HG03095 (cell line): ENCODE data around the gene DTWD1.
"Not testable (repeated sequence)": the region's sequence is repeated elsewhere in the genome, so short reads cannot be mapped to it uniquely, and the experiment has no call there.

Source experiments
- ATAC-seq: cut with Tn5 transposase; IDR thresholded peaks from one replicate; pipeline ENCODE4 v1.9.1; 2021; ENCODE audit warnings: moderate library complexity; ENCODE audit not compliant: unreplicated experiment

The DTWD1 gene, protein sequence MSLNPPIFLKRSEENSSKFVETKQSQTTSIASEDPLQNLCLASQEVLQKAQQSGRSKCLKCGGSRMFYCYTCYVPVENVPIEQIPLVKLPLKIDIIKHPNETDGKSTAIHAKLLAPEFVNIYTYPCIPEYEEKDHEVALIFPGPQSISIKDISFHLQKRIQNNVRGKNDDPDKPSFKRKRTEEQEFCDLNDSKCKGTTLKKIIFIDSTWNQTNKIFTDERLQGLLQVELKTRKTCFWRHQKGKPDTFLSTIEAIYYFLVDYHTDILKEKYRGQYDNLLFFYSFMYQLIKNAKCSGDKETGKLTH

GRCh38 chr15:49620658-49621368 is at the start of gene DTWD1, which contains the start of gene FAM227B:
Gene DTWD1, plus strand, starts transcription at chr15:49621048. Its CDS starts 4,120 bp downstream, at chr15:49625168.
Gene FAM227B, minus strand, starts transcription at chr15:49620818. Its CDS starts 5,647 bp downstream, at chr15:49615171.
- peak; percentile 99 for ATAC-seq

DNA sequence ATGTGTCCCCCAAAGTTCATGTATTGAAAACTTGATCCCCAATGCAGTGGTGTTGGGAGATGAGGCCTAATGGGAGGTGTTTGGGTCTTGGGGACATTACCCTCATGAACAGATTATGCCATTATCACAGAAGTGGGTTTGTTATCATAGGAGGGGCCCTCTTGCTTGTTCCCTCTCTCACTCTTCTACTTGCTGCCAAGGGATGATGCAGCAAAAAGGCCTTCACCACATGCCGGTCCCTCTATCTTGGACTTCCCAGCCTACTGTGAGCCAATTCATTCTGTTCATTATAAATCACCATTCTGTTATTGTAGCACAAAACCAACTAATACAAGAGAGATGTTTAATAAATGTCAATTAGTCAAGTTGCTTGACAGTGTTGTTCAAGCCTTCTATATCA is 47.4 kb upstream of the DTWD1 start:
- ATAC-seq: no peak

DNA sequence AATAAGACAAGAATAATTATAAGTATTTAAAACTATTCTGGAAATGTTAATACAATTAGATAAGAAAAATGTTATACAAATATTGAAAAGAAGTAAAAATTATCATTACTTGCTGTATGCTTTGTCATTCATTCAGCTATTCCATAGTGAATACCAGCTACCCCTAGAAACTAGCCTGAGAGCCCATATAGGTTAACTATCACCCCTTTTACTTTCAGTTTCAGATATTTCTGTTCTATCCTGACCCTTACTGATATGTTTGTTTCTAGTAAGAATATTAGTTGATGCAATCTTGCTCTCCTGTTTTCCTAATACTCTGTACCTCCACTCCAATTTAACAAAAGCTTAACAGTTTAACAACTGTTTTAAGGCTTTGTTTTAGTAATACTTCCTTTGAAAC is 31.8 kb upstream of the DTWD1 start:
- no peak for ATAC-seq

DNA sequence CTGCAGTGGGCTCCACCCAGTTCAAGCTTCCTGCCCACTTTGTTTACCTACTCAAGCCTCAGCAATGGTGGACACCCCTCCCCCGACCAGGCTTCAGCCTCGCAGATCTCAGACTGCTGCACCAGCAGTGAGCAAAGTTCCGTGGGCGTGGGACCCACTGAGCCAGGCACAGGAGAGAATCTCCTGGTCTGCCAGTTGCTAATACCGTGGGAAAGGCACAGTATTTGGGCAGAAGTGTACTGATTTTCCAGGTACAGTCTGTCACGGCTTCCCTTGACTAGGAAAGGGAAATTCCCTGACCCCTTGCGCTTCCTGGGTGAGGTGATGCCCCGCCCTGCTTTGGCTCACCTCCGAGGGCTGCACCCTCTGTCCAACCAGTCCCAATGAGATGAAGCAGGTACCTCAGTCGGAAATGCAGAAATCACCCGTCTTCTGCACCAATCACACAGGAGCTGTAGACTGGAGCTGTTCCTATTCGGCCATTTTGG is 28.0 kb upstream of the DTWD1 start:
- not testable (repeated sequence) for ATAC-seq

- ATAC-seq: no peak
Observed at GRCh38 chr15:49604625-49605409, 16.0 kb upstream of the DTWD1 start.

DNA sequence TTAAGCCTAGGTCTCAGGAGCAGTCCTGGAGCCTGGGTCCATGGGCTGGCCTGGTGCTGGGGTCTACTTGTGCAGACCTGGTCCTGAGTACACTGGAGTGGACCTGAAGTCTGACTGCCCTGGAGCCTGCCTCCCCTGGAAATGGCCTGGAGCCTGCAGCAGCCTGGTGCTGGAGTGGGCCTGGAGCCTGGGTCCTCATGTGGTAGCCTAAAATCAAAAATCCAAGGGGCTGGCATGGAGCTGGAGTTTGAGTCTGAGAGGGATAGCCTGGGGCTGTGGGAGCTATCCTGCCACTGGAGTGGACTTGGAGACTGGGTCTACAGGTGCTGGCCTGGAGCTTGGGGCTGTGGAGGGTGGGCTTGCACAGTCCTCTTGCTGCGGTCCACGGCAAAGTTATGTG is 15.3 kb upstream of the DTWD1 start:
- ATAC-seq: no peak

GRCh38 chr15:49606594-49606993 is 14.3 kb upstream of the DTWD1 start:
- ATAC-seq: no peak

DNA sequence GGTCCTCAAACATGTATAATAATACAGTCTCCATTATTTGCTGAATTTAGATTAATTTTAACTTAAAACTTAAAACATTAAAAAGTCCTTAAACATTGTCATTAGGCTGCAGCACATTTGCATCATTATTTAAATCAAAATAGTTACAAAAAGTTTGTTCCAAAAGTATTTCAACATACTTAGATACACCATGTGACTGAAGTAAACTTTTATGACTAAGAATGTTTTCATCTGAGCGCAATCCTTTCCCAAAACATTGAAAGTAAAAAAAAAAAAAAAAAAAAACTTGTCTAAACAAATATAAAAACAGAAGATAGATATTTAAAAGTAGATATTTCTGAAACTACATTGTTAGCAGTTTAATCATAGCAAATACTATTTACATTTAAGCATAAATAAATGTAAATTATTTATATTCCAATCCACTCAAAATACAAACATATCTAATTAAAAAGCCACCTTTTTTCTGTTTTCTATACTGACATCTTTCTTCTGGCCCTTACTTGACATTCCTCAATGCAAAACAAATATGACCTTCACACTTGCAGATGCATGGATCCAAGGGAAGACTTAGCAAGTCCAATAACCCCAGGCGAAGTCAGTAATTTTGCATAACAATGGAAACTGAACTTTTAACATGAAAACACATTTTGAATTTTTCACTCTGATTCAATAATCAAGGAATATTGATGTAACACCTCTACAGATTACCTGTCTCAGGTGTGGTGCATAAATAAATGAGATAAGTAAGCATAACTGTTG is 10.5 kb upstream of the DTWD1 start:
- no peak for ATAC-seq

GRCh38 chr15:49612240-49612639 is 8.6 kb upstream of the DTWD1 start:
- not testable (repeated sequence) for ATAC-seq

- no peak for ATAC-seq
Observed at GRCh38 chr15:49619226-49619625, 1.6 kb upstream of the DTWD1 start.

DNA sequence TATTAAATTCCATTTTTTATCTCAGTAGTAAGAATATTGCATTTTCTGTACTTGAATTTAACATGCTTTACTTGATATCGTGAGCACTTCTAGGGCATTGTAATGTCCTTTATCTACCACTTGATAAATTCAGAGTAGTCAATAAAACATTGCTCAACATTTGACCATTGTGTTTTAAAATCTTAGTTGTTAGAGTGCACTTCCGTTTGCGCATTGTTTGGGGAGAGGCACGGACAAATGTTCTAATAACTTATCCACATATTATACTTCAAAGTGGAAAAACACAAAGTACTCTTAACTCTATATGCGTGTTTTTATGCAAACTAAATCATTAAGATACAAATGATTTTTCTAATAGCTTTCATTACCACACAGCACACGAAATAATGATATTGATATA is 649 bp upstream of the DTWD1 start:
- no peak for ATAC-seq

DNA sequence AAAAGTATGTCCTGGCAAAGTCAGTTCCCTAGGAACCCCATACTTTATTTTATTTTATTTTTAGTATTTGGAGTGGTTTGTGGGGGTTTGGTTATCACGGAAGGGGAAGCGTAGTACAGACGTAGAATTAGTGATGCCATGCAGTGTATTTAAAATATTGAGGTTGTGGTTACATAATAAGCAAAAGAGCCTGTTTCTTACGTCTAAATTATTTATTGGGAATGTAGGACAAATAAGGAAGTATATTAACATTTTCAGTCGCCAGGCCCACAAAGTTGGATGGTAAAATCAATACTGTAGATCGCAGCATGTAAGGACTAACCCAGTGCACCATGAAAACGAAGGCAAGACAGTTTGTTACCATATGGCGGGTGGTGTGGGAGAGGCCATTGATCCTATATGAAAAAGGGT is 558 bp downstream of the DTWD1 start:
- no peak for ATAC-seq

- ATAC-seq: no peak
Observed at GRCh38 chr15:49621887-49622286, 1.0 kb downstream of the DTWD1 start.

GRCh38 chr15:49622561-49622960 is 1.7 kb downstream of the DTWD1 start:
- ATAC-seq: no peak

- ATAC-seq: no peak
Observed at GRCh38 chr15:49624056-49624455, 3.2 kb downstream of the DTWD1 start.

DNA sequence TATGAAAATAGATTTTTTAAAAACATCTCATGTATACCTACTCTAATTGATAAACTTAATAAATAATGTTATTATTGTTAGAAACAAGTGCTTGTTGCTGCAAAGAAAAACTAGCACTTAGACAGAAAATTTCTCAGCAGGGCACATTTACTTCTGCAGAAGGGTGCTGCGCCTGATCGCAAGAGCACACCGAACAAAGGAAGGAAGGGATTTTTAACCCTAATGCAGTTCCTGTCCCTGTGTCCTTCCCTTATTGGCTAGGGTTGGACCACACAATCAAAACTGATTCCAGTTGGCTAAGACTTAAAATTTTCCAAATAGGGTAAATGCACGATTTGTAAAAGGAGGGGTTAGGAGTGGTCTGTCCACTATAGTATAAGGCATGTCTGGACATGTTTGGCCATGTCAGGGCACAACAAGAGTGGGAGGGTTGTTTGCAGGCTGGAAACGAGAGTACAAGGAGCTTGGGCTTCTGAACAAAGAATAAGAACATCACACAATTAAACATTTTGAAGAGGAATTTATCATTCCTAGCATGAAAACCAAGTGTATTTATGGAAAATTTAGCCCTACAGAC is 4.7 kb downstream of the DTWD1 start:
- ATAC-seq: no peak

GRCh38 chr15:49627407-49627877 is 6.6 kb downstream of the DTWD1 start:
- no peak for ATAC-seq

- ATAC-seq: no peak
Observed at GRCh38 chr15:49628379-49628778, 7.5 kb downstream of the DTWD1 start.

DNA sequence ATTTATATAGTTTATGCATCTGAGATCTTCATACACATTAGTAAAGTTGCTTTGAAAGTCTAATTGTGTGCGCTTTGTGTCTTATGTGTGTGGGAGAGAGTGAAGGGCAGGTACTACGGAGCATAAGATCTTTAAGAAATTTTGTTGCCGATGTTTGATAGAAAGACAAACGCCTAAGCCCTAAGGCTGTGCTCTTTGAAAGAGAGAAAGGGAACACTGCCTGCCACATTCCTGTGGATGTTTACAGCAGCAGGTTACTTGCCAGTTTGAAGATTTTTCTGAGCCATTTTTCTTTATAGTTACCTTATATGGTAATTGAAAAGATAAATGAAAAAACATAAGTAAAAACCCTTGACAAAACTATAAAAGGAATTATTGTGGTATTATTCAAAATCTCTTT is 17.0 kb downstream of the DTWD1 start:
- ATAC-seq: no peak

- no peak for ATAC-seq
Observed at GRCh38 chr15:49644364-49644794, 23.5 kb downstream of the DTWD1 start.
